ENCODE results near the gene ITGAD. TPM values are rescaled to one million over a fixed set of nuclear protein-coding genes. Genes with fewer than 3 reads are reported as not detected.
A peak's percentile ranks its signal among the peaks of the same experiment; 100 is the strongest.

The ITGAD gene
- total RNA-seq, 1 donor from 2014 or later, result 0.70 TPM

DNA sequence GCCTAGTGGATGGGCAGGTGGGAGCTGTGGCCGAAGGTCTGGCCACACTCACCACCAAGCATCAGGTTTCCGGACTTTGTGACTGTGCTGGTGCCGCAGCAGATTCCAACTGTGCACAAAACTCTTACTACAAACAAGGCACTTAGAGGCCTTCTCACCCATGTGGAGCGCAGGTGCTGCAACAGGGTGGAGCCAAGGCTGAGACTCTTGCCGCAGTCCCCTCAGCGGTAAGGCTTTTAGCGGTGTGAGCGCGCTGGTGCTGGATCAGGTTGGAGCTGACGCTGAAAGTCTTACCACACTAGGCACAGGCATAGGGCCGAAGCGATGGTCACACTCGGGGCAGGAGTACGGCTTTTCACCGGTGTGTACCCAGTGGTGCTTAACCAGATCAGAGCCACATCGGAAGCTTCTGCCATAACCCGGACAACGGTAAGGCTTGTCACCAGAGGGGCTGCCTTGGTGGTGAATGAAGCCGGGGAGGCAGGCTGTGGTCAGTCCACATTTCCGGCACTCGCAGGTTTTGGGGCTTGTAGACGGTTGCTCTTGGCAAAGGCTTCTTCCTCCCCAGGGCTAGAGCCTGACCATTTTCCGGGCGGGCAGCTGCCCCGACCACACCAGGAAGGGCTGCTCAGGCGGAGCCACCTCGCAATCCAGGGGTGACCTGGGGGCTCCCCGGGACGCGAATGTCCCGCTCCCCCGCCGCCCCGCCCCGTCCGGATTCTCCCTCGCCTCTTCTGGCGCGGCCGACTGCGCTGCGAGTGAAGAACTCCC, 65.1 kb downstream of the ITGAD start:
- peak; percentile 68 for DNase-seq (ENCODE audit: low spot score)
- ATAC-seq, result peak; percentile 8

GRCh38 chr16:31458844-31459686, 65.9 kb downstream of the ITGAD start, which contains the start of gene ARMC5:
TSS of gene ARMC5 (plus strand) at chr16:31459501. CDS start at chr16:31459525, 24 bp downstream.
- peak; percentile 71 for ATAC-seq
- peak; percentile 98 for DNase-seq (ENCODE audit: low spot score)

- DNase-seq (ENCODE audit: low spot score) (peak; percentile 100), ATAC-seq (peak; percentile 79)
These were observed 66.8 kb downstream of the ITGAD start for GRCh38 chr16:31459687-31460581.

GRCh38 chr16:31460582-31461002, 67.5 kb downstream of the ITGAD start:
- DNase-seq (ENCODE audit: low spot score) (no peak), ATAC-seq (no peak)

- DNase-seq (ENCODE audit: low spot score) (no peak), ATAC-seq (no peak)
These were observed 68.2 kb downstream of the ITGAD start for GRCh38 chr16:31461201-31461920.

DNA sequence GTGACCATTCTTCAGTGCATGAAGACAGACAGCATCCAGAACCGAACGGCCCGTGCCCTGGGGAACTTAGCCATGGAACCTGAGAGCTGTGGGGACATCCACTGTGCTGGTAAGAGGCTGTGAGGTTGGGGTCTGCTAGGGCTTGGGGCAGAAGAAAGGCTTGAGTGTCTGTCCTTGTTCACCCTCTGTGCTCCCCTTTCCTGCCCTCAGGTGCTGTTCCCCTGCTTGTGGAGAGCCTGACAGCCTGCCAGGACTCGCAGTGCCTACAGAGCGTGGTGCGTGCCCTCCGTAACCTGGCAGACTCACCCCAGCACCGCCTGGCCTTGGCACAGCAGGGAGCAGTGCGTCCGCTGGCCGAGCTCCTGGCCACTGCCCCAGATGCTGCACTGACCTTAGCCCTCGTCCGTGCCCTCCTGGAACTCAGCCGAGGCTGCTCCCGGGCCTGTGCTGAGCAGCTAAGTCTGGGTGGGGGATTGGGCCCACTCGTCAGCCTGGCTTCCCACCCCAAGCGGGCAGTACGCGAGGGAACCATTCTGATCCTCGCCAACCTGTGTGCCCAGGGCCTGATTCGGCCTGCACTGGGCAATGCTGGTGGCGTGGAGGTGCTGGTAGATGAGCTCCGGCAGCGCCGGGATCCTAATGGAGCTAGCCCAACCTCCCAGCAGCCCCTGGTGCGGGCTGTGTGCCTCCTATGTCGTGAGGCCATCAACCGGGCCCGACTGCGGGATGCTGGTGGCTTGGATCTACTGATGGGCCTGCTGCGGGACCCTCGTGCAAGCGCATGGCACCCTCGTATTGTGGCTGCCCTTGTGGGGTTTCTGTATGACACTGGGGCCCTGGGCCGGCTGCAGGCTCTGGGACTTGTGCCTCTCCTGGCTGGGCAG, 69.0 kb downstream of the ITGAD start:
- DNase-seq (ENCODE audit: low spot score), result peak; percentile 98
- peak; percentile 58 for ATAC-seq

DNA sequence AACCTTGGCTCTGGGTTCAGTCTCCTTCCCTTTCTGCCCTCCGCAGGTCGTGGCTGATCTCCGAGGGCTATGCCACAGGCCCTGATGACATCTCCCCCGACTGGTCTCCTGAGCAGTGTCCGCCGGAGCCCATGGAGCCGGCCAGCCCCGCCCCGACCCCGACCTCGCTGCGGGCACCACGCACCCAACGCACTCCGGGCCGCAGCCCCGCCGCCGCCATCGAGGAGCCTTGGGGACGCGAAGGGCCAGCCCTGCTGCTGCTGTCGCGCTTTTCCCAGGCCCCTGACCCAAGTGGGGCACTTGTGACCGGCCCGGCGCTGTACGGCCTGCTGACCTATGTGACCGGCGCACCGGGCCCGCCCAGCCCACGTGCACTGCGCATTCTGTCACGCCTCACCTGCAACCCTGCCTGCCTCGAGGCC, 71.2 kb downstream of the ITGAD start:
- ATAC-seq (no peak), DNase-seq (ENCODE audit: low spot score) (no peak)

- no peak for DNase-seq (ENCODE audit: low spot score)
- no peak for ATAC-seq
These were observed 71.7 kb downstream of the ITGAD start for GRCh38 chr16:31464781-31465260.

DNA sequence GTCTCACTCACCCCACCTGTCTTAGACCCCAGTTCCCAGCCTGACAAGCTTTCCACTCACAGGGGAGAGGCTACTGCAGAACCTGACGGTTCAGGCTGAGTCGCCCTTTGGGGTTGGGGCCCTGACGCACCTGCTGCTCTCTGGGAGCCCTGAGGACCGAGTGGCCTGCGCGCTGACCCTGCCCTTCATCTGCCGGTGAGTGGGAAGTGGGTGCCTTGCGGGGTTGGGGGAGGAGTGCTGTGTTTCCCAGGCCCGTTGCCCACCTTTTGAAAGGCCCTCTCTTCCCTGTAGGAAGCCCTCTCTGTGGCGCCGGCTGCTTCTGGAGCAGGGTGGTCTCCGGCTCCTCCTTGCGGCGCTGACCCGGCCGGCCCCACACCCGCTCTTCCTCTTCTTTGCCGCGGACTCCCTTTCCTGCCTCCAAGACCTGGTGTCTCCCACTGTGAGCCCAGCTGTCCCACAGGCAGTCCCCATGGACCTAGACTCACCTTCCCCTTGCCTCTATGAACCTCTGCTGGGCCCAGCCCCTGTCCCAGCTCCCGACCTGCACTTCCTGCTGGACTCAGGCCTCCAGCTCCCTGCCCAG, 72.7 kb downstream of the ITGAD start:
- DNase-seq (ENCODE audit: low spot score) (no peak), ATAC-seq (no peak)

DNA sequence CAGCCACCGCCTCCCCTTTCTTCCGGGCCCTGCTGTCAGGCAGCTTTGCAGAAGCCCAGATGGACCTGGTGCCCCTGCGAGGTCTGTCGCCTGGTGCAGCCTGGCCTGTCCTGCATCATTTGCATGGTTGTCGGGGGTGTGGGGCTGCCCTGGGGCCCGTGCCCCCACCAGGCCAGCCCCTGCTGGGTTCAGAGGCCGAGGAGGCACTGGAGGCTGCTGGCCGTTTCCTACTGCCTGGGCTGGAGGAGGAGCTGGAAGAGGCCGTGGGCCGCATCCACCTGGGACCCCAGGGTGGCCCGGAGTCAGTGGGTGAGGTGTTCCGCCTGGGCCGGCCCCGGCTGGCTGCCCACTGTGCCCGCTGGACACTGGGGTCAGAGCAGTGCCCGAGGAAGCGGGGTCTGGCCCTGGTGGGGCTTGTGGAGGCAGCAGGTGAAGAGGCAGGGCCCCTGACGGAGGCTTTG, 73.3 kb downstream of the ITGAD start:
- no peak for ATAC-seq
- no peak for DNase-seq (ENCODE audit: low spot score)

- no peak for DNase-seq (ENCODE audit: low spot score)
These were observed 74.1 kb downstream of the ITGAD start for GRCh38 chr16:31467151-31467773.

GRCh38 chr16:31467858-31468257, 74.7 kb downstream of the ITGAD start:
- ATAC-seq, result no peak
- DNase-seq (ENCODE audit: low spot score), result no peak

More at GRCh38 chr16:31467151-31467773, 74.1 kb downstream of the ITGAD start:
- ATAC-seq, result no peak

GRCh38 chr16:31470615-31471014, 77.5 kb downstream of the ITGAD start:
- no peak for DNase-seq (ENCODE audit: low spot score)
- ATAC-seq, result no peak

DNA sequence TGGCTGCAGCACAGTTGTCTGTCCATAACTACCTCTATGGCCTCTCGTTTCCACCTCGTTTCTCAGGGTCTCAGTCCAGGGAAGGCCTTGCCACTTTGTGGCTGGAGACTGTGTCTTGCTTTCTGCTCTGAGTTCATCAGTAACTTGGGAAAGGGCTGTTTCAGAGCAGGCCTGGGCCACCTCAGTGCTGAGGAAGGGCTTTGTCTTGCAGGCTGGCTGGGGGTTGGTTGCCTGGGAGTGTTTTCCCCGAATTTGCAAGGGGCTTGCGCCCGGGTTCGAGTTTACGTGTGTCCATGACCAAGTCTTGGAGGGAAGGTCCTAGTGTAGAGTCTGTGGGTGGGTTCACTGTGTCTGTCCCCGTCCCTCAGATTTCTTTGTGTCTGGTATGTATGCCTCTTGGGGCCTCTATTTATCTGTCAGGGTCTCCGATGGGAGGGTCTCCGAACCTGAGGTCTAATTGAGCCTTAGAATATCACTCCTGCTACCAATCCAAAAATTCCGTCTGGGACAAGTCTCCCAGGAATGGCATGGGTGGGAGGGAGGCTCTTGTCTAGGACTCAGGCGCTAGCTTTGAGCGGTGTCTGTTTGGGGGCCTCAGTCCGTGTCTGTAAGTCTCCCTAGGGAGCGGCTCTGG, 78.2 kb downstream of the ITGAD start:
- DNase-seq (ENCODE audit: low spot score) (no peak), ATAC-seq (no peak)

- peak; percentile 3 for ATAC-seq
- no peak for DNase-seq (ENCODE audit: low spot score)
These were observed 79.0 kb downstream of the ITGAD start, which contains the start of gene TGFB1I1 for GRCh38 chr16:31471875-31472708. TSS of gene TGFB1I1 (plus strand) at chr16:31472152. CDS start at chr16:31472189, 37 bp downstream.

GRCh38 chr16:31472709-31473203, 79.6 kb downstream of the ITGAD start:
- DNase-seq (ENCODE audit: low spot score), result peak; percentile 88
- ATAC-seq, result peak; percentile 66

Data from left lobe of liver (tissue), 2 donors.